Left colon (tissue), 2 donors: Measurements from ENCODE around the gene MAPK8IP3. TPM values are rescaled to one million over a fixed set of nuclear protein-coding genes. Genes with fewer than 3 reads are reported as not detected.

Source experiments
- ATAC-seq: fragments of 200-7000 bp; cut with Tn5 transposase; one replicate; pipeline ENCODE4 v1.9.1; 2020; ENCODE audit warnings: mild to moderate bottlenecking, moderate library complexity
- DNase-seq, 2 donors: peaks; one replicate each; pipeline ENCODE4 v3.0.0-alpha.2; 2020
- intact Hi-C, 2 donors: fragments of 100-400 bp; cut with DNase I in 1 of 2; cut with micrococcal nuclease in 1 of 2; formaldehyde crosslinking; loops; one replicate each; pipeline versions ENCODE4 v1.11.2 to v1.14.0; 2022; cut with DNase I, micrococcal nuclease
- total RNA-seq, 2 donors: library from RNA; stranded (reverse); fragmentation: NEBNext Ultra II Directional; extraction: Animal tissue kit (Norgen Biotek cat#: 25700); gene quantifications; one replicate each; pipeline ENCODE4 v1.2.1, GENCODE V29; 2021
- donor health status: DM: no; HTN: no; CAD: no.
- donor health status: DM: yes; HTN: yes; CAD: no.

Gene MAPK8IP3
- total RNA-seq, 2 donors from 2014 or later, result 55.2 to 79.0 TPM

DNA sequence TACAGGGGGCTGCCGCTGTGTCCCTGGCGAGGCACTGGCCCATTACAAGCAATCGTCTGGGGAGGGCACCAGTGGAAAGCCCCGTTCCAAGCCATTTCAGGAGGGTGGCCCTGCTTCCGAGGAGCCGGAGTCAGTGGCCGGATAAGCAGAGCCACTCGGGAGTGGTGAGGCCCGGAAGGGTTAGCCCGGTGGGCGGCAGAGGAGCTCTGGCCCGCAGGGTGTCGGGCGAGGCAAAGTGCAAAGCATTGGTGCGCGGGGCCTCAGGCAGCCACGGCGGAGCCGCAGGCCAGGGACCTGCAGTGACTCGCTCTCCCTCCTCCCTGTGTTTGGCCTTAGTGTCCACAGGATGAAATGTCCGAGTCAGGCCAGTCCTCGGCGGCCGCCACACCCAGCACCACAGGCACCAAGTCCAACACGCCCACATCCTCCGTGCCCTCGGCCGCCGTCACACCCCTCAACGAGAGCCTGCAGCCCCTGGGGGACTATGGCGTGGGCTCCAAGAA, 40.7 kb downstream of the MAPK8IP3 start:
- DNase-seq (no peak), ATAC-seq (no peak)
- intact Hi-C loops, result no loop called here

DNA sequence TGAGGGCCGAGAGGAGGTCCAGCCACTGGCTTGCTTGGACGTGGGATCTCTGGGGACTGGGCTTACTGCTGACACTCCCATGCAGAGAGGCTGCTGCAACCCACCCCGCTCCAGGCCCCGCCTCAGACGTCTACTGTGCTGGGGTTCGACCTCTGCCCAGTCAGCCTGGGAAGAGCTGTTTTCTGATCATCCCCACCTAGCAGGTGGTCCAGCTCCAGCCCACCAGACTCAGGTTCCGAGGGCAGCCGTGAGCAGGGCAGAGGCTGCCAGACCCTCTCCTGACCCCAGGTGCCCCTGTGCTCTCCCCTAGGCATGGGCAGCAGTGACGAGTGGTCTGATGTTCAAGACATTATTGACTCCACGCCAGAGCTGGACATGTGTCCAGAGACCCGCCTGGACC, 41.9 kb downstream of the MAPK8IP3 start:
- ATAC-seq (no peak), DNase-seq (no peak)
- intact Hi-C loops, result no loop called here

DNA sequence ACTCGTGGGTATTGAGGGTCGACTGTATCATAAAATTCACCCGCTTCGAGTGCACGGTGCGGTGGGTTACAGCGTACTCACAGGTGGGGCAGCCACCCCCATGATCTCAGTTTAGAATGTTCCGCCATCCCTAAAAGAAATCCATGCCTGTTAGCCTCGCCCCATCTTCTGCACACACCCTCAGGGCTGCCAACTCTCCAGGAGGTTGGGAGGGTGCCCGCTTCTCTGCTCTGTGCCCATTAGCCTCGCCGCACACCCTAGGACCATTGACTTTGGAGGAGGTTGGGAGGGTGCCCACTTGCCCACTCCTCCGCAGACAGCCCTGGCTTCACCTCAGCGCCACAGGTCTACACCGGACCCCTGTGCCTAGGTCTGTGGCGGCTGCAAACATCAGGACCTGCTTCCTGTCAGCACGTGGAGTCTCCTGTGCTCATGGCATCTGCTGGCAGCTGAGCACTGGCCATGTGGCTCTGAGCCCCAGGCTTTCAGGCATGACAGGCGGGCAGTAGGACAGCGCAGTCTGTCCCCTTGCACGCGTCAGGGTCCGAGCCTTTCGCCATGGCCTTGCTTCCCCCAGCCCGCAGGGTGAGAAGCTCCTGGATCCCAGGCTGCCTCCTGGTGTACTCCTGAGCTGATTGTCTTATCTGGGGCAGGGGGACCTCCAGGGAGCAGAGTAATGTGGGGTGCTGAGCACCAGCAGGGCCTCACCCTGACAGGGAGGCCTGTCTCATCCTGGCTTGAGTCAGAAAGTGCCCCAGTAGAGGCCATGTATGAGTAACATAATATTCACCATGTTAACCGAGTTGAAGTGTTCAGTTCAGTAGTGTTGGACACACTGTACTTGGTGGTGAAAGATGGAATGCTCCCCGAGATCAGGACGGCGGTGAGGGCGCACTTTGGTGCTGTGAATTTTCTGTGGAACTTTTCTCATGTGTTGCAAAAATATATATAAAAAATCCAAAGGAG, 43.4 kb downstream of the MAPK8IP3 start:
- no peak for ATAC-seq
- intact Hi-C loops, result no loop called here
- no peak for DNase-seq

DNA sequence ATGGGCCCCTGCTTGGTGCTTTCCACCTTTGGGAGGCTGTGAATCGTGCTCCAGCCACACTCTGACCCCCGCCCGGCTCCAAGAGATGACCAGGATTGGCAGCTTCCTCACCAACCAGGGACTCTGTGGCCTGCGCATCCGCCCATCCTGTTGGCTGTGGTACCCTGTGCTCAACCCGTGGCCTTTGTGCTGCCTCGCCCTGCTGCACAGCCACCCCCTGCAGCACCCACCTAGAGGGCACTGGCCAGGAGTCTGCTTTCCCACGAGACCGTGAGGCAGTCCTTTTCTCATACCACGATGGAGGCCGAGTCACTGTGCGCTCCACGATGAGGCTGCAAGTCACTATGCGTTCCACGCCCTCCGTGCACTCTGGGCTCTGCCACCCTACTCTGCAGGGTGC, 46.0 kb downstream of the MAPK8IP3 start:
- no peak for DNase-seq
- intact Hi-C loops, result no loop called here
- ATAC-seq, result no peak

DNA sequence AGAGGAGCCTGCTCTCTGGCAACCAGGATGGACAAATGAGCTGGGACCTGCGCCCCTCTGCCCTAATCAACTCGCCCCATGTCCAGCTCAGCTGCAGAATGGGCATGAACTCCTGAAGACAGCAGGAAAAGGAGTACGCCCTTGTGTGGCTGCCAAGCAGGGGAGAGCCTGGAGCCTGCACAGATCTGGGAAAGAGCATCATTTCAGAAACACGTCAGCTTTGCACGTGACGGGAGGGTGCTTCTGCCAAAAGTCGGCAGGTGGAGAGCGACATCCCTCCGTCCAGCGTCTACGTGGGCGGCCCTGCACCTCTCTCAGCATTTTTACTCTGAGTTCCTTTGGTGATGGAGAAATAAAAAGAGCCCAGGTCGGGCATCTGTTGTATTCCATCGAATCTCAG, 46.9 kb downstream of the MAPK8IP3 start:
- no peak for DNase-seq
- ATAC-seq, result no peak
- intact Hi-C loops, result no loop called here

DNA sequence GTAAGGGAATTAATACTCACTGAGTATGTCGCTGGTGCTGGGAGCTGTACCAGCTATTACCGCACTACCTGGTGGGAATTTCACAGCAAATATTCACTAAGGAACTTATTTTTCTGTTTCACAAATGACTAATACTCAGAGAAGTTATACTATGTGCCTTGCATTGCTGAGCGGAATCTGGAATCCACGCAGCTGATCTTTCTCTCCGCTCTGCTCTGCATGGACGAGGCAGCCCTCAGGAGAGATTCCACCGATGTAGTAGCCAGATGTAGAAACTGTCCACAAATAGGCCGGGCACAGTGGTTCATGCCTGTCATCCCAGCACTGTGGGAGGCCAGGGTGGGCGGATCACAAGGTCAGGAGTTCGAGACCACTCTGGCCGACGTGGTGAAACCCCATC, 48.2 kb downstream of the MAPK8IP3 start:
- intact Hi-C loops, result no loop called here
- DNase-seq, result no peak
- ATAC-seq, result no peak

DNA sequence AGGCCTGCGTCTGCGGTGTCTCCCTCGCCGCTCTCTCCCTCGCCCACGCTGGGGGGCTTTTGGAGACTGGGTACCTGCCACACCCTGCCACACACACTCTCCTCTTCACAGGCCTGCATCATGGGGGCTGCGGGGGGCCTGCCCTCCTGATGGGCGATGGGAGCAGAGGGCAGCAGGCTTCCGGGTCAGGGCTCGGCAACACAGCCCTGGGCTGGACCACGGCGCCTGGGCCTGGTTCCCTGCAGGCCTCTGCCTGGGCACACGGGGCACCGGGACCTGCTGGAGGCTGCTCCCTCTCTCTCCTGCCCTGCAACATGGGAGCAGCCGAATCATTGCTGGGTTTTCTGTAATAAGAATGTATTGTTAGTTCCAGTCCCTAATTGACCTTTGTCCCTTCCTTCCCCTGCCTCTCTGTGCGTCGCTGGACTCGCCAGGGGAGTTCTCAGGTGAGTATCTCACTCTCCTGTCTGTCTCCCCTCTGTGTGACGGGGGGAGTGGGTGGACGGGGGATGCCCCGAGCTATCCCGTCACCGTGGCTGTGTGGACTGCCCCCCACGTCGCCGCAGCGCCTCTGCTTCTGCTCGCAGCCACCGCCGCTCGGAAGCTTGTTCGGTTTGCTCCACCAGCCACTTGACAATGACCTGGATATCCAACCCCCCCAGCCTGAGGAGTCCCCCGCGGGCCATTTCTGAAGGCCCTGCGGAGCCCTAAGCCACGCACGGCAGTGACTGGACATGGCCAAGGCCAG, 51.9 kb downstream of the MAPK8IP3 start:
- DNase-seq (peak; percentile 44 to 49), ATAC-seq (peak; percentile 81)
- intact Hi-C loops, result no loop called here

DNA sequence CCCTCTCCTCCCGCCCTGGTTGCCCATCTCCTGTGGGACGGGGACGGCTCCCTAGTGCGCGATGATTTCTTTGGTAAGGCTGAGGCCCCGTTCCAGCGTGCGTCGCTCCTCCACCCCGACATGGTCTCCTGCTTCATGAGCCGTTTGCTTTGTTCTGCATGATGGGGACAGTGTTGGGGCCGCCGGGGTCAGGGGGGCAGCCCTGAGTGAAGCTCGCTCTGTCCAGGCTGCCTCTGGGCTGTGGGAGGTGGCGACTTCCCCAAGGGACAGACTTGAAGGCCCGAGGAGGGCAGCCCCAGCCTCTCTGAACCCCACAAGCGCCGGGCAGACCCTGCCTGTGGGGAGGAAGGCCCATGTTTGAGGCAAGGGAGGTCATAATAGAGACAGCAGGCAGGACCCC, 52.9 kb downstream of the MAPK8IP3 start:
- intact Hi-C loops, result no loop called here
- DNase-seq, result no peak
- no peak for ATAC-seq

DNA sequence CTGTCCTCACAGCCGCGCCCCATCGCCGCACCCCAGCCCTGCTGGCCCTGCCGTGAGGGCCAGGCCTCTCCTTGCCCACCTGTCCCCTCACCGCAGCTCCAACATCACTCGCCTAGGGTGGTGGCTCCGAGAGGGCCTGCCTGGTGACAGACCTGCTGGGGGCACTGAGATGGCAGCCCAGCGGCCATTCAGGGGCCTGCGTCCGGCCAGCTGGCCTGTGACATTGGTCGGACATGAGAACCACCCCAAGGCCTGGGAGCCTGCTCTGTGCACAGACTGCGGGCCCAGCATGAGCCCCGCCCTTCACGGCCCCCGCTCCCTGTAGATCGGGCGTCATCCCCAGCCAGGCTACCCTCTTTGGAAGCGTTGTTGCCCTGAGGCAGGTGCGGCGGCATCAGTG, 53.5 kb downstream of the MAPK8IP3 start:
- intact Hi-C loops, result no loop called here
- no peak for DNase-seq
- ATAC-seq, result no peak

DNA sequence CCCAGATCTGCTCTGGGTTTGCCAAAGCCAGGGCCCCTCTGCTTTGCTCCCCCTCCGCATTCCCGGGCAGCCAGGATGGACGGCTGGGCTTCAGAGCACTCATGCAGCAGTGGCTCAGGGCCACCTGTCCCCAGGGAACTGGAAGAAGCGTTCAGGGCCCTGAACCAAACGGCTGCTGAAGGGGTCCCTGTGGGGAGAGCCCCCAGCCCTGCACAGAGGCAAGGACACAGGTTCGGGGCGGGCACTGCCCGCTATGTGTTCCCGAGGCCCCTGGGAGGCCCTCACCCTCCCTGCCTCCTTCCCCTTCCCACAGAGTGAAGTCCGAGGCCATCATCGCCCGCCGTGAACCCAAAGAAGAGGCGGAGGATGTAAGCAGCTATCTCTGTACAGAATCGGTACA, 54.9 kb downstream of the MAPK8IP3 start:
- ATAC-seq, result no peak
- intact Hi-C loops, result no loop called here
- no peak for DNase-seq

DNA sequence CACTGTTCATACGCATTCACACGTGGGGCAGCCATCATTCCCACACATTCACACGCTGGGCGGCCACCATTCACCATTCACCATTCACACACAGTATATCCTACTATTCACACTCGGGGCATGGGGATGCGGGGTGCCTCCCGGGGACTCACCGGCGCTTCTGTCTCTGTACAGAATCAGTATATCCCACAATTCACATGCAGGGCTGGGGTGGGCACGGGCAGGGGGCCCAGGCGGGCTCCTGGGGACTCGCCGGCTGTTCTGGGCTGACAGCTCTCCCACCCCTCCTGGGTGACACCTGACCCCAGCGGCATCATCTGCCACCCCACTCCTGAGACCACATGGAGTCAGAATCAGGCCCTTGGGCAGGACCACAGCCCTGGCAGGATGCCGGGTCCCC, 55.8 kb downstream of the MAPK8IP3 start:
- intact Hi-C loops, result no loop called here
- no peak for ATAC-seq
- no peak for DNase-seq

DNA sequence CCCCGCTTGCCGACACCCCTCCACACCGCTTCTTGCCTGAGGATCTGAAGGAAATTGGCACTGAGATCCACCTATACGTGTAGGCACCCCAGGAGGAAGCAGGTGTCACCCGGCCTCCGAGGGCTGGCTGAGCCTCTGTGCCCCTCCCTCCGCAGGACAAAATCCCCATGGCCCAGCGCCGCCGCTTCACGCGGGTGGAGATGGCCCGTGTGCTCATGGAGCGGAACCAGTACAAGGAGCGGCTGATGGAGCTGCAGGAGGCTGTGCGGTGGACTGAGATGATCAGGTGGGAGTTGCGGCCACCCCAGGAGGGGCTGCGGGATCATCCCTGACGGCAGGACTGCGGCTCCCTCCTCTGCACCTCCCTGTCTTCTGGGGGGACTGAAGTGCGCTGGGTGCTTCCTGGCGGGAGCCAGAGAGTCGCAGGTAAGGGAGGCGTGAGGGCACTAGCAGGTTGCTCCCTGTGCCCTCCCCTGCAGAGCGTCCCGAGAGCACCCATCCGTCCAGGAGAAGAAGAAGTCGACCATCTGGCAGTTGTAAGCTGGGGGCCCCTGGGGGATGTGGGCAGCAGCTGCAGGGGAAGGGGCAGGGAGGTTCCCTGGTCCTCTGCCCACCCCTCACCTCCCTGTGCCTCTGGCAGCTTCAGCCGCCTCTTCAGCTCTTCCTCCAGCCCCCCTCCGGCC, 56.3 kb downstream of the MAPK8IP3 start:
- DNase-seq (no peak), ATAC-seq (no peak)
- intact Hi-C loops, result no loop called here

DNA sequence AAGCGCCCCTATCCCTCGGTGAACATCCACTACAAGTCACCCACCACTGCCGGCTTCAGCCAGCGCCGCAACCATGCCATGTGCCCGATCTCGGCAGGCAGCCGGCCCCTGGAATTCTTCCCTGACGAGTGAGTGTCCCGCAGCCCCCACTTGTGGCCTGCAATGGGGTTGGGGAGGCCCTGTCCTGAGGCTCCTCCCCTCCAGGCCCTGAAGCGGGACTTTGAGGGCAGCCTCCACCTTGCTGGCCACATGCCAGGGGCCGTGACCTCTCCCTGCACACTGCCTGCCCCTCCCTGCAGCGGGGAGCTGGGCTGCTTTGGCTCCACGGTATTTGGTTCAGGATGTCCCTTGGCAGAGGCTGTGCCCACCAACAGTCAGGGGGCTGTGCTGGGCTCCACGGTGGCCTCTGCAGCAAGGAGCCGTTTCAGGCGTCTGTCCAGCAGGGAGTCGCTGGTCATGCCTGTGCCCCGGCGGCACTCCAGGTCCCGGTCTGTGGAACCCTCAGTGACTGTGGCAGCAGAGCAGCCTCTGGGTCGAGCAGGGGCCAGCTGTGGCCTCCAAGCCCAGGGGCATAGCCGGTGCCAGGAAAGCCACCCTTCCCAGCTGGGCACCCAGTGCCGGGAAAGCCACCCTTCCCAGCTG, 57.0 kb downstream of the MAPK8IP3 start:
- ATAC-seq (peak; percentile 10), DNase-seq (no peak)
- intact Hi-C loops, result no loop called here

DNA sequence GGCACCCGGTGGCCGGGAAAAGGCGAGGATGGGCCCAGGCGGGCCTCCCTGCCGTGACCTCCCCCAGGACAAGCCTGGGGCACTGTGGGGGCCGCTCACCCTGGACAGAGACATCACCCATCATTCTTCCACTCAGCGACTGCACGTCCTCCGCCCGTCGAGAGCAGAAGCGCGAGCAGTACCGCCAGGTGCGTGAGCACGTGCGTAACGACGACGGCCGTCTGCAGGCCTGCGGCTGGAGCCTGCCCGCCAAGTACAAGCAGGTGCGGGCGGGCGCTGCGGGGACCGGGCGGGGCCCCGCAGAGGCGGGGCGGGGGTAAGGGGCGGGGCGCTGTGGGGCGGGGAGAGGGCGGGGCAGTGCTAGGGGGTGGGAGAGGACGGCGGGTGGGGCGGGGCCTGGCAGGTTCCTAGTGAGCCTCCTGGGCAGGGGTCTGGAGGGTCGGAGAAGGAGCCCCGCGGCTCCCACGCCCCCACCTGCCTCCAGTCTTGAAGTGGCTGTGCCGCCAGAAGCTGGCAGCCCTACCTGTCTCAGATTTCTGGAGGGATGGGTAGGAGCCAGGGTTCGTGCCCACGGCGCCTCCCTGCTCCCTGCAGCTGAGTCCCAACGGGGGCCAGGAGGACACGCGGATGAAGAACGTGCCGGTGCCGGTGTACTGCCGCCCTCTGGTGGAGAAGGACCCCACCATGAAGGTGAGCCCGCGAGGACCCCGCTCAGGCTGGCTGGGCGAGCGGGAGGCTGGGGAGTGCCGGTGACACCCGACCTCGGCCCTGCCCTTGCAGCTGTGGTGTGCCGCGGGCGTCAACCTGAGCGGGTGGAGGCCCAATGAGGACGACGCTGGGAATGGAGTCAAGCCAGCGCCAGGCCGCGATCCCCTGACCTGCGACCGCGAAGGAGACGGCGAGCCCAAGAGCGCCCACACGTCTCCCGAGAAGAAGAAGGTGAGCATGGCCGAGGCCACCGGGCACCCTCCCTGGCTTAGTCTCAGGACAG, 57.8 kb downstream of the MAPK8IP3 start:
- peak; percentile 19 for ATAC-seq
- intact Hi-C loops, result no loop called here
- DNase-seq, result no peak

DNA sequence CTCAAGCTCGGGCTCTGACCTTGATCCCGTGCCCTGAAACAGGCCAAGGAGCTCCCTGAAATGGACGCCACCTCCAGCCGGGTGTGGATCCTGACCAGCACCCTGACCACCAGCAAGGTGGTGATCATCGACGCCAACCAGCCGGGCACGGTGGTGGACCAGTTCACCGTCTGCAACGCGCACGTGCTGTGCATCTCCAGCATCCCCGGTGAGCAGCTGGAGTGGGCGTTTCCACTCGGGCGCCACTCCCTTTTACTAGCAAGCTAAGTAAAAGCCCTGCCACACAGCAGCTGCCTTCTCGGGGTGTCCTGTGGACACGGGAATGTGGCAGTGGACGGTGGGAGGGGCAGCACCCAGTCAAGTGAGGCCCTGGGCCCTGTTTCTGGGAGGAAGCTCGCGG, 59.0 kb downstream of the MAPK8IP3 start:
- intact Hi-C loops, result no loop called here

DNA sequence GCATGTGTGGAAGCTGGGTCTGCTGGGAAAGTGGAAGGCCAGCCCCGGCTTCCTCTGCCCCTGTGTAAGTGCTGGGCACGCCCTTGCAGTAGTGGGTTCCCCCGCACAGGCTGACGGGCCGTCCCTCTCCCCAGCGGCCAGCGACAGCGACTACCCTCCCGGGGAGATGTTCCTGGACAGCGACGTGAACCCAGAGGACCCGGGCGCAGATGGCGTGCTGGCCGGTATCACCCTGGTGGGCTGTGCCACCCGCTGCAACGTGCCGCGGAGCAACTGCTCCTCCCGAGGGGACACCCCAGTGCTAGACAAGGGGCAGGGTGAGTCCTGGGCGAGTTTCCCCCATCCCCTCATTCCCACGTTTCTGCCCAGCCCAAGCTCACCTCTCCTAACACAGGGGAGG, 59.8 kb downstream of the MAPK8IP3 start:
- DNase-seq, result no peak
- intact Hi-C loops, result no loop called here
- no peak for ATAC-seq

More for the DNA sequence above, 59.0 kb downstream of the MAPK8IP3 start:
- DNase-seq, result no peak
- ATAC-seq, result no peak

DNA sequence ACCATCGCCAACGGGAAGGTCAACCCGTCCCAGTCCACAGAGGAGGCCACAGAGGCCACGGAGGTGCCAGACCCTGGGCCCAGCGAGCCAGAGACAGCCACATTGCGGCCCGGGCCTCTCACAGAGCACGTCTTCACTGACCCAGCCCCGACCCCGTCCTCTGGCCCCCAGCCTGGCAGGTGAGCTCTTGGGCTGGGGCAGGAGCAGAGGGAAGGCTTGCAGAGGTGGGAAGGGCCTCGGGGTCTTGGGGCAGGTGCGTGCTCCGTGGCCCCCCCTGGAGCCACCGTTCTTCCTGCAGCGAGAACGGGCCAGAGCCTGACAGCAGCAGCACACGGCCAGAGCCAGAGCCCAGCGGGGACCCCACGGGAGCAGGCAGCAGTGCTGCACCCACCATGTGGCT, 60.2 kb downstream of the MAPK8IP3 start:
- no peak for DNase-seq
- no peak for ATAC-seq
- intact Hi-C loops, result no loop called here

DNA sequence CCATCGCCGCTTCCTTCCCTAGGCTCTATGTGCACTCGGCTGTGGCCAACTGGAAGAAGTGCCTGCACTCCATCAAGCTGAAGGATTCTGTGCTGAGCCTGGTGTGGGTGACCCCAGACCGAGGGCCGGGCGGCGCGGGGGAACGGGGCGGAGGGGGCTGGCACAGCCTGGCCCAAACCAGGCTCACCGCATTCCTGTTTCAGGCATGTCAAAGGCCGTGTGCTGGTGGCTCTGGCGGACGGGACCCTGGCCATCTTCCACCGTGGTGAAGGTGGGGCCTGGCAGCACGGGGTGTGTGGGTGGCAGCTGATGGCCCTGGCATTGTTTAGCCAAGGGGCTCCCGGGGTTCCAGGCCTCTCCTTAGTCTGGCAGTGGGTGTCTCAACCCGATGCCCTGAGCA, 60.7 kb downstream of the MAPK8IP3 start:
- no peak for ATAC-seq
- intact Hi-C loops, result no loop called here
- DNase-seq, result no peak
